Left renal cortex interstitium (tissue), 4 donors: Measurements from ENCODE around the gene METAP1D. TPM values are rescaled to one million over a fixed set of nuclear protein-coding genes. Genes with fewer than 3 reads are reported as not detected.
A peak's percentile ranks its signal among the peaks of the same experiment; 100 is the strongest.

Experiments
- DNase-seq, 4 donors: peaks; one replicate each; pipeline ENCODE4 v3.0.0-alpha.2; 2013; ENCODE audit warnings: low read depth in 4 of 4, low spot score in 2 of 4, missing footprints in 1 of 4
- polyA plus RNA-seq, 4 donors: library from polyadenylated mRNA; unstranded; fragments of 120-200 nt; gene quantifications; one replicate each; pipeline ENCODE4 v1.2.1, GENCODE V29; 2013; ENCODE audit not compliant: insufficient read length in 4 of 4

Gene METAP1D
- polyA plus RNA-seq, 4 donors: 9.1 to 22.6 (median 14.3) TPM

- no peak for DNase-seq
Observed at GRCh38 chr2:172089633-172090032, 89.9 kb downstream of the METAP1D start.

GRCh38 chr2:172090044-172090961, 90.5 kb downstream of the METAP1D start:
- DNase-seq: no peak

GRCh38 chr2:172091000-172091641, 91.4 kb downstream of the METAP1D start:
- DNase-seq: no peak

DNA sequence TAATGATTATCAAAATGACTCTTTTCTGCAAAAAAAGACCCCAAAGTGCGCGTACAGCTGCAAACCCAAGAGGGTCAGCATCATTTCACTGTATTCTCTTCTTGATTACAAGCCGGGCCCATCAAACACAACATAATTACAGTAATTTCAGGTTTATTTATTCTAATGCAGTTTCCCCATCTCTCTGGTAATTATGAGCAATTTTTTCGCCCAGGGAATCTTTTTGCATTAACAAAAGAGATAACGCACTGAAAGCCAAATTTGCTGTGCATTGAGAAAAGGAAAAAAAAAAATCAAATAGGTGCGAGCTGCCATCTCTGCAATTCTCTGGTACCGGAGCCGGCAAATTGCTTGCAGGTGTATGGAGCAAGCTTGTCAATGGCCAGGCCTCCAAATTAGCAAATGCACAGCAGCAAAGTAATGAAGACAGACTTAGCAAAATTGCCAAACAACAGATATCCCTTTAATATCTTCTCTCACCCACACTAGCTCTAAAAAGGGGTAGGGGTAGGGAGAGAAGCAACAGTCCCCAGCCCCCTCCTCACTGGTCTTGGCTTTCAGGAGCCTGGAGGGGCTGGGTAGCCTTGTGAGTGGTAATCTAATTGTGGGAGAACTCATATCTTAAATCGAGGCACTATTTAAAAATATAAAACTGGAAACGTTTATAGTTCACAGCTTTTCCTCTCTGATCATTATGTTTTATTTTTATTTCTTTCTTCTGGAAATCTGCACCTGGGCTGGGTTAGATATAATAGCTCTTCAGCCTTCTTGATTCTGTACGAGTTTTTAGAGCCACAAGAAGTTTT, 92.2 kb downstream of the METAP1D start:
- no peak for DNase-seq

GRCh38 chr2:172092716-172093415, 93.1 kb downstream of the METAP1D start:
- no peak for DNase-seq

DNA sequence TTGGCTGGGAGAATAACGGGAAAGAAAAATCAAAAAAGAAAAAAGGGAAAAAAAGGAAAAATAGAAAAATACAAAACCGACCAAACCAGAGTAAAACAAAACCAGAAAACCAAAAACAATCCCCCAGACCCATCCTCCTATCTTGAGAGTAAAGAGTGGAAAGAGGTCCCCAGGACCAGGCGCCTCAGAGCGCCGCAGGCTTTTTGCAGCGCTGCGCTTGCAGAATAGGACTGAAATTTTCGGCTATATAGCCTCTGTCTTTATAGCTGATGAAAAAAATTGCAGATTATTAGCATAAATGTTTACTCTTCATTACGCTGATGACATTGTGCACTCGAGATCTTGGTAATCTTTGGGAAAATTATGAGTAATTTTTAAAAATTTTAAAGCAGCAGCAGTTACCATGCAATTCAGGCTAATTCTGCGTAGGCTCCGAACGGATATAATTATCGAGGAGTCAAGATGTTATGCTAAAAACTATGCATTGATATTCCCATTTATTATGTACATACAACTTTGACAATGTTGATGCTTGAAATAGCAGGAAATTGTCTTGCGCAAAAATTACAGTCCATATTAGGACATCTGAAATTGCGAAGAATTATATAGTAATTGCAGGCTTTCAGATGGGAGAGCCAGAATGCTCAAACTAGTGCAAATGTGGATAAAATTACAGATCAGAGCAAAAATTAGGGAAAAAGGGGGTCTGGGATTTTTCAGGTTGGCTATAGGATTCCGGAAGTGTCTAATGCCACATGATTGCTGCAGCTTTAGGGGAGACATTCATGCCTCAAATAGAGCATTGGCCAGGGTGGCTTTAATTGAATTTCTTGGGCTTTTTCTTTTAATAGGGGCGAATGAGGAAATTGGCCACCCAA, 93.9 kb downstream of the METAP1D start:
- DNase-seq: peak in 1 of 4 donors; percentile 23

DNA sequence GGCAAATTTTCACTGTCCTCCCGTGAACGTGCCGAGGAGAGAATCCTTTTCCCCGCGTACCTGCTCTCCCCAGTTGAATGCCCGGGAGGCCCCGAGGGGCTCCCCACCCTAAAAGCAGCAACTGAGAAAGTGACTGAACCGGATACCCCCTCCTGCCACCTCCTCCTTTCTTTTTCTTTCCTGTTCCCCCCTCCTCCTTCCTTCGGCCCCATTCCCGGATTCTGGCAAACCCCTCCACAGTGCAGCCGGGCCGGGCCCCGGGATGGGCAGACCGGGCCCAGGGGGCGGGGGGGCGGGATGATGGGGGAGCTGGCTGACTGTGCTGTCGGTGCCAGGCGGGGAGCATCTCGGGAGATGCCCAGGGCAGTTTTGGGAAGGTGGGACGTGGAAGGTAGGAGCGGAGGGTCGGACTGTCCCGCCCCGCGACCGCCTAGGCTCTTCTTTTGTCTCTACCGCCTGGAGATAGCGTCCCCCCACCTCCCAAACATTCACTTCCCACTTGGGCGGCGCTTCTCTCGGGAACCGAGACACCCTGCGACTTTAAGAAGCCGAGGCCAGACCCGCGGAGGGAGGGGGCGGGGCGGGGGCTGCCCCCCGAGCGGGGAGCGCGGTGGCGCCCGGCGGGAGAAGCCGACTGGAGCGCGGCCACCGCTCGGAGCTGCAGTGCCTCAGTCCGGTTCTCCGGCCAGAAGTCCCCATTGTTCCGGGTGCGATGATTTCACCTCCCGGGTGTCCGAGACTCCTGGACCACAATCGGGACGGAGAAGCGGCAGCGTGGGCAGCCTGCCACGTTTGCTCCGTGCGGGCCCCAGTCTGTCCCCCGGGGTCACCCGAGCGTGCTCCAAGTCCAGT, 94.8 kb downstream of the METAP1D start:
- DNase-seq: no peak

- DNase-seq: peak in 1 of 4 donors; percentile 10
Observed at GRCh38 chr2:172095146-172095904, 95.6 kb downstream of the METAP1D start.

GRCh38 chr2:172095905-172096625, 96.3 kb downstream of the METAP1D start:
- peak in 1 of 4 donors; percentile 28 for DNase-seq

DNA sequence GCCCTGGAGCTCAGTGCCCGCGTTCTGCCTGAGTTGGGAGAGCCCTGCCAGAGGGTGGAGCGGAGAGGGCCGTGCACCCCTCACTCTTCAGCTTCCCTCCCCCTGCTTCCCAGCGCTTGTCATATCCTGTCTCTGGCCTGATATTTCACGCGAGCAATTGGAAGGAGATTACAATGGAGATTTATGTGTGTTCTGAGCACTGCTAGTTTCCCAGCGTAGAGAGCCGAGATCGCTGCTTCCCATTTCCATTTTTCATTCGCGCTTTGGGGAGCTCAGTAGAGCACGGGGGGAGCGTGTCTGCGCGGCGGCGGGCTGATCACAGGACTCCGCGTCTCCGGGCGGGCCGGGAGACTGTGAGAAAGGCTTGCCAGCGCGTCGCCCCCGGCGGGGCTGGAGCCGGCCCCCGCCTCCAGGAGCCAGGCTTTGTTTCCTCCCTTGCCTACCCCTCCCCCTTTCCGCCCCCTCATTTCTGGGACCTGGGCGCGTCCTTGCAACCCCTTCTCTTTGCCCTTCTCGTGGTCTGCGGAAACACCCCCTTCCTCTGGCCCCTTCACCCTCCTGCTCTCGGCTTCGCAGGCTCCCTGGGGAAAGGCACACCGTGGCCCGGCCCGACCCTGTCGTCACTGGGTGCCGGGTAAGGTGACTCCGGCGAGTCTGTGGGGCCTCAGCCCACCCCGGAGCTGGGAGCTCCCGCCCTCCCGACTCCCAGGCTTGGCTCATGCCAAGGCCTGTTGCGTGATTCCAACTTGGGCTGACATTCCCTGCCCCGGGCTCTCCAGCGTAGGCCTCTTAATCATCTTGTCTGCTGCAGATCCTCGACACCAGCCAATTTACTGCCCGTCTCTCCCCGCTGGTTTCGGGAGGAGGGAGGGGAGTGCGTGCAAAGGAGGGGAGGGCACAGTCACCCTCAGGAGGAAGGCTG, 97.1 kb downstream of the METAP1D start:
- DNase-seq: peak in 1 of 4 donors; percentile 11

- DNase-seq: no peak
Observed at GRCh38 chr2:172097557-172098131, 97.9 kb downstream of the METAP1D start.

DNA sequence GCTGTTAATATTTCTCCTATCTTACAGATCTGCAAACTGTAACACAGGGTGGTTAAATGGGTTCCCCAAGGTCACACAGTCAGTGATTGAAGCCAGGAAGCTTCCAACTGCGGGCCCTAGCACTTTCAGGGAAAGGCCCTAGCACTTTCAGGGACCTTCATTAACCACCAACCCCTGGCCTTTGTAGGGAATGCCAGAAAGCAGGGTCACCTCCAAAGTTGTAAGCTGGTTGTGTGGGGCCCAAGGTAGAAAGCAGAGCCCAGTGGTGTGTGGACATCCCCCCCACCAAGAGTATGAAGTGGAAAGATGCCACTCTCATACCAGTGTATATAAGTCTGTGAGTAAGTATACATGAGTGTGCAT, 98.5 kb downstream of the METAP1D start:
- DNase-seq: no peak

- peak in 1 of 4 donors; percentile 37 for DNase-seq
Observed at GRCh38 chr2:172098650-172099471, 99.1 kb downstream of the METAP1D start.

GRCh38 chr2:172099472-172100079, 99.8 kb downstream of the METAP1D start:
- no peak for DNase-seq
